HG02938 (cell line): ENCODE results near the gene ACKR1.

Experiments
- ATAC-seq: cut with Tn5 transposase; IDR thresholded peaks from one replicate; pipeline ENCODE4 v1.9.1; 2021; ENCODE audit warnings: mild to moderate bottlenecking, moderate library complexity; ENCODE audit not compliant: unreplicated experiment

The ACKR1 gene

DNA sequence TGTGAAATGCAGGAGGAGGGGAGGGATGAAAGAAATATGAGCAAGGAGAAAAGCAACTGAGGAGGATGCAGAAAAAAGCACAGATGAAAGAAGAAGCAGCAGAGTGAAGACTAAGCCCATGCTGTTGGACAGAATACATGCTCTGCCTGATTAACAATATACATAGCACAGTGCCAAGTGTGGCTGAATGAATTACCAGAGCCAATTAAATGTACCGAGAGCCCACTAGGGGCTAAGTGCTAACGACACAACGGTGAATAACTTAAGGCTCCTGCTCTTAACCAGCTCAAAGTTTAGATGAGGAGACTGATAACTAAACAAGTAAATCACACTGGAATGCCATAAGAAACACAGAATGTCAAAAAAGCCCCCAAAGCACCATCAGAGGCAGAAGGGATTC lies 17.6 kb upstream of the ACKR1 start:
- ATAC-seq = no peak

DNA sequence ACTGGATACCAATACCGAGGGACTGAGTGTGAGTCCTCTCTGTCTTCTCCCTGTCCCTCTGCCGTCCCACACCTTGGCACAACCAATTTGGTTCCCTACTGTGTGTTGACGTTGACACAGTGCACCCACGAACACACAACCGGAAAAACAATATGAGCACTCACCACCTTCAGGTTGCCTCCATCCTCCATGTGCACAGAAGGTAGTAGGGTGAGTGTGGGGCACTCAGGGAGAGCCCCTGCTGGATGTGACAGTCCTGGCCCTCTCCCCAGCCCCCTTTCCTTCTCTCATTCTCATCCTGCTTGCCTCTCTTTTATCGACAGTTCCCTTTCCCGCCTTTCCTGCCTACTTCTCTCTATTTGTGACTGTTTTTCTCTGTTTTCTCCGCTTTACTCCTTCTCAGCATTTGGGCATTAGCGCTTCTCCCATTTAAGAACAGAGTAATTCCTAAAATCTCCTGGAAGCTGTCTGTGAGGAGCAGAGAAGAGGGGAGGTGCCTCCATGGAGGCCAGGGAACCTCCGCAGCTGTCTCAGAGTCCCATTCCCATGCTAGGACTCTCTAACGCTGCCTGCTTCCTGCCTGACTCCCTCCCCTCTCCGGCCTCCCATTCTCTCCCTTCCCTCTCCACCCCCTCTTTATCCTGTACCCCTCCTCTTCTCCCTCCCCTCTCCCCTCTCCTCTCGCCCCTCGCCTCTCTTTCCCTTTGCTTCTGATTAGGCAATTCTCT lies 16.9 kb upstream of the ACKR1 start:
- no peak for ATAC-seq

DNA sequence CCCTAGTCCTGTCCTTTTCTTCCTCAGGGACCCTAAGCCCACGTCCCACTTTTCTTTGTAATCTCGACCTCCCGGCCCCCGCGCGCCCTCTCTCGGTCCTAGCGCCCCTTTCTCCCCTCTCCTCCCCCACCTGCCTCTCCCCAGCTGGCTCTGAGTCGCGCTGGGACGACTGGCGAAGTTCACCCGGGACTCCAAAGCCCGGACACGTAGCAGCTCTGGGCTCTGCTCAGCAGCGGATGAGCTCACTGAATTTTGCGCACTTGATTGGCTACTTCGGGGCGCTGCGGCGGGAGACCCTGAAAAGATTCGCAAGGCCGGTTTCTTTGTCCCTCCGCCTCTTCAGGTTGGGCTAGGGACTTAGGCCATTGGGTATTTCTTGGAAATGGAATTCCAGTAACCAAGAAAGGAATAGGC lies 16.3 kb upstream of the ACKR1 start:
- peak; percentile 86 for ATAC-seq

DNA sequence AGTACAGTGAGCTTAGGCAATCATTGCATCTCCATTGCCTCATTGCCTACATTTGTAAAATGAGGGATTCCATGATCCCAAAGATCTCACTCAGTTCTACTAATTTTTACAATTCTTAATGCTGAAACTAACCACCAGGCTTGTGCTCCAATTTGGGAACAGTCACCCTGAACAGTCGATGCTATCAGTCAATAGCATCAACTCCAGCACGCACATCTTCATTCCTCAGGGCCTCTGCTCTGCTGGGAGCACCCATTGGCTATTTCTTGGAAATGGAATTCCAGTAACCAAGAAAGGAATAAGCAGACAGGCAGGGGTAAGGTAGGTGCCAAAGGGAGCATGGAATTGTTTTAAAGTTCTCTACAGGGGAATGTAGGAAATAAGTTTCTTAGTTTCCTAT lies 14.2 kb upstream of the ACKR1 start:
- ATAC-seq = no peak

DNA sequence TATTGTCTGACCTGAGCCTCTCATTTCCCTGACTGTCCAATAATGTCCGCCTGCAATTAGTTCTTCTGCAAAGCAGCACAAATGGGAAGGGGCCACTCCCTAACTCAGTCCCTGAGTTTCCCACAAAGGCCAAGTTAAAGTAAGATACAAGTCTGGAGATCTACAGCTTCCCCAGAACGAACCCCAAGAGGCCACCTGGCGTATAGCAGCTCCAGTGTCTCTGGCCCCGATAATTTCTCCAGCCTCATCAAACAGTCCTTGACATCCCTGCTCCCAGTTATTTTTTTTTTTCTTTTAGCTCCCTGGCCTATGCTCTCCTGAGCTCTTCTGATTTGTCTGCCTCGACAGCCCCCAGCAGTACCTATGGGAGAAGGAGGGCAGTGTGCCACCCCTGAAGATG lies 8.1 kb upstream of the ACKR1 start:
- no peak for ATAC-seq

DNA sequence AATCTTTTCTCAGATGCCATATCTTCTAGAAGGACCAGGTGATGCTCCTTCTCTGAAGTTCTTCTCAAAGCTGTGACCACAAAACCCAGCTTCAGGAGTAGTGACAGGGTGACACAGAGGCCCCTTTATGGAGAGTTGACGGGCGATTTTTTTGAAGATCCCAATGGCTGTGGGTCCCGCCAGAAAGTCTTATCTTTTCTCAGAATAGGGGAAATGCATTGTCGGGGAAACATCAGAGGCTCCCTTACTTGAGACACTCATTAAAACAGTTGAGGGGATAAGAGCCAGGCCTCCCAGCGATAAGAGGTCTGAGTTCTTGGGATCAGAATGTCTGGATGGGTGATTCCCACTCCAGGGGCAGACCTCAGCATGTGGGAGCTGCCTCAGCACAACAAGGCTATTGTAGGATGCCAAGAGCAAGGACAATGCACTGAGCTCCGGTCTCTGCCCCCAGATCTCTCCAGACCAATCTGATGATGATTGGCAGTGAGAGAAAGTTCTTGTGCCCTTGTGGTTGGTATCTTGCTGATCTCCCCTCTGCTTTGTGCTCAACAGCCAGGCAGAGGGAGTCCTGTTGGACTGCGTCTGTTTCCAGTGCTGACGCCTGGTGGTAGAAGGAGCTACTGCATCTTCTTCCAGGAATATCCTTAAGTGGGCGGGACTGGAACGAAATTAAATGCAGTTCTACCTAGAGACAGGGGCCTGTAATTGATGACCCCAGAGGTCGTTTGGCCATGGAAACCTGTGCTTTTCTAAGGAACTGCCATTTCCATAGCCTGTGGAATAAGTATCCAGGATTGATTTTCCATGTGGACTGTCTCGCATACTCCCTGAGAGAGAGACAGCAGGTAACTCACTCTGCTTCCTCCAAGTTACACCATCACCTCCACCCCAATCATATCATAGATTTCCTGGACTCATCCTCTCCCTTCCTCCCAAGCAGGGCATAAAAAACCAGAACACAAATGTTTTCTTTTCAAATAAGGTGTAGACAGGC lies 6.8 kb upstream of the ACKR1 start:
- peak; percentile 77 for ATAC-seq

DNA sequence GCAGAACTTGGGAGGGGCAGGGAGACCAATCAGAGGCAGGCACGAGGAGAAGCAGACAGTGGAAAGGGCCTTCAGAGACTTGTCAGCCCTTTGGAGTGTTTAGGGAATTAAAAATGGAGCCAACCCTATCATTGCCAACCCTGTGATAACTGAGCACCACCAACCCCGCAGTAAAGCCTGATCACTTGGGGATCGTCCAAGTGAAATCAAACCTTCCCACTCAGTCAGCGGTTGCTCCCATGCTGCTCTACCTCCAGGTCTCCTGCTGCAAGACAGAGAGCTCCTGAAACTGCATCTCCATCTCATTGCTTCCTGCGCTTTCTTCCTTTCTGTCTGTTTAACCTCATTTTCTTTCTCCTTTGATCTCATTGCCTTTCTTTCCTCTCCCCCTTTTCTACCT lies 4.8 kb upstream of the ACKR1 start:
- no peak for ATAC-seq

DNA sequence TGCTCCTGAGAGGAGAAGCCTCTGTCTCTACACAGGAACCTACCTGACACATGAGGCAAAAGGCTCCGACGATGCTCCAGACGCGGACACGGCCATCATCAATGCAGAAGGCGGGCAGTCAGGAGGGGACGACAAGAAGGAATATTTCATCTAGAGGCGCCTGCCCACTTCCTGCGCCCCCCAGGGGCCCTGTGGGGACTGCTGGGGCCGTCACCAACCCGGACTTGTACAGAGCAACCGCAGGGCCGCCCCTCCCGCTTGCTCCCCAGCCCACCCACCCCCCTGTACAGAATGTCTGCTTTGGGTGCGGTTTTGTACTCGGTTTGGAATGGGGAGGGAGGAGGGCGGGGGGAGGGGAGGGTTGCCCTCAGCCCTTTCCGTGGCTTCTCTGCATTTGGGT lies 3.9 kb upstream of the ACKR1 start:
- ATAC-seq = no peak

DNA sequence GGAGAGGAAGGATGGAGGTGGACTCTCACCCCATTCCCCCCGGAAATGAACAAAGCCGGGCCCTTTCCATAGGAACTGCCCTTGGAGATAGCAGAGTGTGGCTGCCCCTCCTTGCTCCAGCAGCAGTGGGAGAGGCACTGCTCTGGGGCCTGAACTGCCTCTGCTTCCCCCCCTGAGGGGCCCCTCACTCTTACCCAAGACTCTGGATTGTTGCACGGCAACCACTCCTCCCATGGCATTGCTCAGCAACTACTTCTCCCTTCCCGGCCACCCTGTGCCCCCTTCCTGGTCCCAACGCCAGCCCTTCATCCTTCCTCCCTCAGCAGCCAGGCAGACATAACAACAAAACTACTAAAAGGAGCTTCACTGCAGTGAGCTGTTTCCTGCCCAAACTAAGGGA lies 3.0 kb upstream of the ACKR1 start:
- no peak for ATAC-seq

DNA sequence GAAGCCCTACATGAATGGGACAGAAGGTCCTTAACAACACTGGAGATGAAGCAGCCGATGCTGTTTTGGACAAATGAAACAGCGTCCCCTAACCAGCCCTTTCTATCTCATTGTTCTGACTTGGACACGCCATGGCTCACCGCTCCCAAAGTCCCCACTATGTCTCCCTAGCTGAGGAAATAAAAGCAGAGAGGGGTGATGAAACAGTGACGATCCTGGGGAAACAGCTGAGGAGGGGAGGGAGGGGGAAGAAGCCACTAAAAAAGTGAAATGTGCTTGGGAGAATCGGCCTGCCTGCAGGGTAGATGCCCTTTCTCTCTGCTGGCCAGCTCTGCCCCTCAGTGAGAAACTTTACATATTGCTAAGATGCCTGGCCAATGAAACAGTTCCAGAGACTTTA lies 1.1 kb upstream of the ACKR1 start:
- ATAC-seq = no peak

DNA sequence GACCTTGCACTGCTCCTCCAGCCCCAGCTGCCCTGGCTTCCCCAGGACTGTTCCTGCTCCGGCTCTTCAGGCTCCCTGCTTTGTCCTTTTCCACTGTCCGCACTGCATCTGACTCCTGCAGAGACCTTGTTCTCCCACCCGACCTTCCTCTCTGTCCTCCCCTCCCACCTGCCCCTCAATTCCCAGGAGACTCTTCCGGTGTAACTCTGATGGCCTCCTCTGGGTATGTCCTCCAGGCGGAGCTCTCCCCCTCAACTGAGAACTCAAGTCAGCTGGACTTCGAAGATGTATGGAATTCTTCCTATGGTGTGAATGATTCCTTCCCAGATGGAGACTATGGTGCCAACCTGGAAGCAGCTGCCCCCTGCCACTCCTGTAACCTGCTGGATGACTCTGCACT lies 550 bp downstream of the ACKR1 start:
- no peak for ATAC-seq

DNA sequence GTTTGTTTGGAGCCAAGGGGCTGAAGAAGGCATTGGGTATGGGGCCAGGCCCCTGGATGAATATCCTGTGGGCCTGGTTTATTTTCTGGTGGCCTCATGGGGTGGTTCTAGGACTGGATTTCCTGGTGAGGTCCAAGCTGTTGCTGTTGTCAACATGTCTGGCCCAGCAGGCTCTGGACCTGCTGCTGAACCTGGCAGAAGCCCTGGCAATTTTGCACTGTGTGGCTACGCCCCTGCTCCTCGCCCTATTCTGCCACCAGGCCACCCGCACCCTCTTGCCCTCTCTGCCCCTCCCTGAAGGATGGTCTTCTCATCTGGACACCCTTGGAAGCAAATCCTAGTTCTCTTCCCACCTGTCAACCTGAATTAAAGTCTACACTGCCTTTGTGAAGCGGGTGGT lies 1.4 kb downstream of the ACKR1 start:
- ATAC-seq = no peak

DNA sequence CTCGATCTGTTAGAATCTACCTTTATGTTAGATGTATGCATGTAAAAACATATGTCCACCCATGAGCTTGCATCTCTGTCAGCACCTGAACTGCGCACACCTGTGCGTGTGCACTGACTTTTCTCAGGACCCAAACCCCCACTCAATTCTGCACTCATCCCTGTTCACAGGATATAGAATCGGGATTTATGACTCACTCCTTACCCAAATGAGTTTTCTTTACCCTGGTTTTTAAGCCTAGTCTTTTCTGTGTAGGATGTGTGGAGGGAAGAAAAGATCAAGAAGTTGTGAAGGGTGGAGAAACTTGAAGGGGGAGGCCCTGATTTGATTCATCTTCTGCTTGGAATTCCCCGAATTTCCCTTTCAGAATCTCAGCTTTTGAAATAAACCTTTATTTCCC lies 2.4 kb downstream of the ACKR1 start:
- no peak for ATAC-seq

DNA sequence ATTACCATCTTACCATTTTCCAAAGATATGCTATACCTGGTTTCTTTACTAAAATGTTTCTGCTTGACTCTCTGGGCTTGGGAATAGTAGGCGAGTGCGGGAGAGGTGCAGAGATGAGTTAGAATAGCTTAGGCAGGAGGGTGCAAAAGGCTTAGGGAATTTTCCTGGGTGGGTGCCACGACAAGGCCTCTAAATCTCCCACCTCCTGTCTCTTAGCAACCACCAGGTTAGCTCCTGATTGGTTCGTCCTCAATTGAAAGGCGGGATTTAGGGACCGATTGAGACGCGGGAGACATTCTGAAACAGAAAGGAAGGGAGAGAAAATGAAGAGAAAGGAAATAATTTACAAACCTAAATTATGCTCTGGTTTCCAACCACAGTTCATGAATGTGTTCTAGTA lies 3.1 kb downstream of the ACKR1 start:
- ATAC-seq = no peak

DNA sequence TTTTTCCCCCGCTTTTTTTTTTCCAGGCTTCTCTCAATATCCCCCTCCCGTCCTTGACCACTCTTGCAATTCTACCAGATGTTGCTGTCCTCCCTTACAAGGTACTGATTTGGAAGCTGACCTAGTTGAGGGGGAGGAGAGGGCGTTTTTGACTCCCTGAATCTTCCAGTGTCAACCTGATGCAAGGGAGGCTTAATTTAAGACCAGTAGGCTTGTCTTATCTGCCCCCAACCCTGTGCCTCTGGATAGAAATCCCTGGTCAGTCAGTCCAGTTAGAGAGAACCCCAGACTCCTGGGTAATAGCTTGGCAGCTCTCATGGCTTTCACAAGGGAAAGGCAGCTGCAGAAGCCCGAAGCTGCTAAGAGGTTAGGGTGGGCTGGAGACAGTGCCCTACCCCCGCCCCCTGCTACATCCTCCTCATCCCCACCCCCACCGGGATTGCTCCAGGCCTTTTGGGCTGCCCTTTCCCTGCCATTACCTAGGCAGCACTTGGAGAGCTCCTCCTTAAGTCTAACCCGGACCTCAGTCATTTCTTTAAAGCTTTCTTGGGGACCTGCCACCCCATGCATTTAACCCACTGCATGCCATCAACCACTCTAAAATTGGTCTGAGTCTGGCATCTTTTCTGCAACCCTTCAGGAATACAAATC lies 3.6 kb downstream of the ACKR1 start:
- ATAC-seq = no peak

DNA sequence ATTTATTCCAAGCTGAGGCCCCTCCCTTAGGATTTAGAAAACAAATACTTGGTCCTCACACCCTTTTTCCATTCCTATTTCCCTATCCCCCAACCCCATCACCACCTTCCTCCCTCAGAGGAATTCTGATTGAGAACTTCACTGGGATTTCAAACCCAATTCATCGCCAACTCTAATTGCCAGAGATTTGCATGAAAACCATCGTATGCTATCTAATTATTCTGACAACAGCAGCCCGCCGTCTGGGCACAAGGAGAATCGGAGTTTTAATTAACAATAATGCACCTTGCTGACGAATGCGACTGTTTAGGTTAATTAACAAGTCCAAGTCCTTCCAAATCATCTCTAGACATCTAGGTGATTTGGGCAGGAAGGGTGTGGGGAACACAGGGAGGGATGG lies 4.4 kb downstream of the ACKR1 start:
- no peak for ATAC-seq

DNA sequence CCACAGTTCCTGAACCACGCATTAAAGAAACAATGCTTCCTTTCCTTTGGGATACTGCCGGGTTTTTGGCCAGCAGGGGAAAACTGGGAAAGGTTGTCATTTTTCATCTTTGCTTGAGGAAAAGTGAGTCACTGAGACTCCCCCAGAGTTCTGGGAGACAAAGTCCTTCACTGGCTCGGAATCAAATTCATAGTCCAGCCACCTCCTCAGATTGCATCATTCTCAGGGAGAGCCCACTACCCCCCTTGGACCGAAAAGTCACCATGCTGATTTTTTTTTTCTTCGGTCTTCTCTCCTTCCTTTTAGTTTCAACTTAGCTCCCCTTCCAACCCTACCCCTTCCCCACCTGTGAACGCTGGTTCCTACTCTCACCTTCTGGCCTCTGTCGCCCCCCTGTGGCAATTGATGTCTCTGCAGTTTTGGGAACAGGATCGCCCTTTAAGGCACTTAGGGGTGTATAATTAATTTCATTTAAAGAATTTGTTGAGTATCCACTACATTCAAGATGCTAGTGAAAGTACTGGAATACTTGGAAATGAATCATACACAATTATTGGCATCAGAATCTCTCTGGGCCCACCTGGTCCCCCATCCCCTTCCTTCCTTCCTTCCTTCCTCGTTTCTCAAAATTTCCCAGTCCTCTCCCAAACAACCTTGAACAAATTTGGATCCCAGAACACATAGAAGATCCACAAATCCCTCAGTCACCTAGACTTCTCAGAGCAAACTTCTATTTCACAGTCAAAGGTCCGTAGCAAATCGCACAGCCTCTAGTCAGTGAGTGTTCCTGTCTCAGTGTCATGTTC lies 6.9 kb downstream of the ACKR1 start:
- ATAC-seq = no peak

DNA sequence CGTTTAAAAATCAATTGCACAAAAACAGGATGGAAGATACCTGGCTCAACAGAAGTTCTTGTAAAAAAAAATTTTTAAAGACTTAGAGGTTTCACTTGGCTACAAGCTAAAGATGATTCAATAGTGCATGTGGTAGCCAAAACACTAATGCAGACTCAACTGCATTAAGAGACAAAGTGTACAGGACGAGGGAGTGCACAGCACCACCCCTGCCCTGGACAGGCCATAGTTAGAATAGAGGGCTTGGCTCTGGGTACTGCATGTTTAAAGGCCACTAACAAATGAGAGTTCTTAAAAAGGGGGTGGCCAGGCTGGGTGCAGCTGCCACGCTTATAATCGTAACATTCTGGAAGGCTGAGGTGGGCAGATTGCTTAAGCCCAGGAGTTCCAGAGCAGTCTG lies 7.9 kb downstream of the ACKR1 start:
- no peak for ATAC-seq

DNA sequence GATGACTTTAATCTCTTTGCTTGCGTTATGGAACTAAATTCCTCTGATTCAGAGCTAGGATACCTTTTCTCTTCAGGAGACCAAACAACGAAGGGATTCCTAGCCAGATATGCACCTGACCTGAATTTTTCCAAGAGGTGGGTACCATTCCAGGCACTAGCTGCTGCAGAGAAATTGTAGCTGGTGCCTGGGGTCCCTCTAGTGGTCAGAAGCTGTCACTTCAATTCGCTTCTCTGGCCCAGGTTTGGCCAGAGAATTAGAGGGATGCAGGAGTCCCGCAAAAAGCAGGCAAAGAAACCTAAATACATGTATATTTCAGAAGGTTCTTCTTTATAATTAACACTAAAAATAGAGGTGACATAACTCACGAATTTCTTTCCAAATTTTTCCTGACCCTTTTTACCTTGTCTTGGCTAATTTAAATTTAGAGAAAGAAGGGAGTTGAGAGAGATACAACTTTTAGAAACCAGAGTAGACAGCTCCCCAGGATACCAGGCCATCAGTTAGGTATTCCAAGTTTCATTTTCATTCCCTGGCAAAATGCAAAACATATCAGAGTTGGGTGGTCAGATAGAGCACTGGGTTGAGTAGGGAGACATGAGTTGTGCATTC lies 9.6 kb downstream of the ACKR1 start:
- no peak for ATAC-seq
